Dendritic cell treated with granulocyte-macrophage colony-stimulating factor and Interleukin-4, amounts not matched to agents 40 ng/mL and 50 ng/mL, for 4 days (primary cell): Measurements from ENCODE around the gene CYB5R4.

Source experiments
- H3K27ac Mint-ChIP-seq: one replicate; pipeline ENCODE4 v1.8.0; 2022; ENCODE audit warnings: mild to moderate bottlenecking, mixed read lengths
- H3K27me3 Mint-ChIP-seq: one replicate; pipeline ENCODE4 v1.8.0; 2022; ENCODE audit warnings: mild to moderate bottlenecking, mixed read lengths
- H3K36me3 Mint-ChIP-seq: one replicate; pipeline ENCODE4 v1.8.0; 2022; ENCODE audit warnings: low read depth, mixed read lengths
- H3K4me1 Mint-ChIP-seq: one replicate; pipeline ENCODE4 v1.8.0; 2022; ENCODE audit warnings: low read depth, mixed read lengths
- H3K4me3 Mint-ChIP-seq: one replicate; pipeline ENCODE4 v1.8.0; 2022; ENCODE audit warnings: mild to moderate bottlenecking, moderate library complexity, mixed read lengths
- H3K9me3 Mint-ChIP-seq: one replicate; pipeline ENCODE4 v1.8.0; 2022; ENCODE audit warnings: mixed read lengths
- intact Hi-C: fragments of 100-400 bp; cut with micrococcal nuclease; formaldehyde crosslinking; loops from one replicate; pipeline ENCODE4 v1.15.0; 2022

The CYB5R4 gene

DNA sequence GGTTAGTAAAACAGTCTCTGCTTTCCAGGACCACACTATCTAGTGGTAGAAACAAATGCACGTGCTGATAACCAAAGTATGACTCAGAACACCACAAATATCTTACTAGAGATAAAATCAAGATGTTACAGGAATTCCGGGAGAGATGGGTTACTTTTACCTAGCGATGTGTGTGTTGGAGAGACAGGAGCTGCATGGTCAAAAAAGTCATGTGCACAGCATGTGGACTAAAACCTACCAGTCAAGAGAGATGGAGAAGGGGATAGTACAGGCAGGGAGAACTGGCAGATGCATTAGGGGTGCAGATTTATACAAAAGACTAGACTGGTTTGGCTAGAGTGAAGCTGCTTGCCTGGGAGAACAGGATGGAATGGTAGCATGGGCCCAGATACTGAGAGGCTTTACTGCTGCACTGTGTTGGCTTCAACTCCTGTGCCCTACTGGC is 98.8 kb downstream of the CYB5R4 start:
- Mint-ChIP-seq H3K36me3 (peaks cover 75% of the 10 kb centered on the region), H3K4me1 (peaks cover 25% of the 10 kb centered on the region), H3K4me3 (no peak overlapping the region), H3K27ac (no peak overlapping the region), H3K9me3 (peaks cover 9% of the 10 kb centered on the region), H3K27me3 (no peaks in the 10 kb centered on the region)
- intact Hi-C loops, result no loop called here

DNA sequence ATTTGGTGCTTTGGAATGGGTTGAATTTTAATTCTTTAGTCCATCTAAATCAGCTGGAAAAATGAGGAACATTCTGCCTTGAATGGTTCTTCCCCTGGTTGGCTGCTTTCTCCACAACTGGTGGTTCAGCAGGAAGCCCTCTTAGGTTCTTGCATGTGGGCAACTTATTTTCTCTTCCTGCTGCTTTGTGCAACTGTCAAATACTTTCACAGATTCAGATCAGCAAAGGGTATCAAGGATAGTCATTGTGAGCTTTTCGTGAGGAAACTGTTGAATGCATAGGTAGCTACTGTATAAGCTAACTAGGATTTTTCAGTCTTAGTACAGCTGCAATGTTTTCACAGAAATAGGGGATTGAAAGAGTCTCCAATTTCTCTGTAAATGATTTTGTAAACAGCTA is 101.2 kb downstream of the CYB5R4 start:
- Mint-ChIP-seq H3K27me3 (no peaks in the 10 kb centered on the region), H3K4me3 (no peak overlapping the region), H3K27ac (no peak overlapping the region), H3K36me3 (peaks cover 81% of the 10 kb centered on the region), H3K4me1 (peaks cover 25% of the 10 kb centered on the region), H3K9me3 (peaks cover 30% of the 10 kb centered on the region)
- intact Hi-C loops, result no loop called here

DNA sequence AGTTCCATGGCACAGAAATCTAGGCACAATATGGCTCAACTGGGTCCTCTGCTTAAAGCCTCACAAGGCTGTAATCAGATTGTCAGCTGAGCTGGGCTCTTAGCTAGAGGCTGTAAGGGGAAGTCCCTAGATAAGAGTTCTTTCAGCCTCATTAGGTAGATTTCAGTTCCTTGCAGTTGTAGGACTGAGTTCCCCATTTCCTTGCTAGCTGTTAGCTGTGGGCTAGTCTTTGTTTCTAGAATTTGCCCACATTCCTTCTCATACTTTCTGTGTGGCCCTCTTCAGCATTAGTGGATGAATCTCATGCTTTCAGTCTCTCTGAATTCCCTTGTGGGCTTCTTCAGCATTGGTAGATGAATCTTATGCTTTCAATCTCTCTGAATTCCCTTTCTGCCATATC is 103.1 kb downstream of the CYB5R4 start:
- Mint-ChIP-seq H3K4me1 (peaks cover 25% of the 10 kb centered on the region), H3K9me3 (peaks cover 43% of the 10 kb centered on the region), H3K27me3 (no peaks in the 10 kb centered on the region), H3K4me3 (no peak overlapping the region), H3K36me3 (peaks cover 76% of the 10 kb centered on the region), H3K27ac (no peak overlapping the region)
- intact Hi-C loops, result no loop called here

DNA sequence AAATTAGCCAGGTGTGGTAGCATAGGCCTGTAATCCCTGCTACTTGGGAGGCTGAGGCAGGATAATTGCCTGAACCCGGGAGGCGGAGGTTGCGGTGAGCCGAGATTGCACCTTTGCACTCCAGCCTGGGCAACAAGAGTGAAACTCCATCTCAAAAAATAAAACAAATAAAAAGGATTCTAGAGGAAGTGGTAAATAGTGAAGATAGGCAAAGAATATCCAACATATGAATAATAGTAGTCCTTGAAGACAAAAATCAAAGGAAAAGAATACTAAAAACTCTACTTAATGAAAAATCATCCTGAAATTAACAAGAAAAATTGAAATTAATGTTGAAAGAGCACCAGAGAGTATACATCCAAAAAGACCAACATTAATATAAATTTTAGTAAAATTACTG is 107.0 kb downstream of the CYB5R4 start:
- peaks cover 52% of the 10 kb centered on the region for H3K9me3 Mint-ChIP-seq
- intact Hi-C loops, result no loop called here
- H3K27me3 Mint-ChIP-seq, result no peaks in the 10 kb centered on the region
- H3K36me3 Mint-ChIP-seq, result peaks cover 52% of the 10 kb centered on the region
- no peak overlapping the region for H3K4me3 Mint-ChIP-seq
- H3K27ac Mint-ChIP-seq, result no peak overlapping the region
- H3K4me1 Mint-ChIP-seq, result peaks cover 14% of the 10 kb centered on the region

DNA sequence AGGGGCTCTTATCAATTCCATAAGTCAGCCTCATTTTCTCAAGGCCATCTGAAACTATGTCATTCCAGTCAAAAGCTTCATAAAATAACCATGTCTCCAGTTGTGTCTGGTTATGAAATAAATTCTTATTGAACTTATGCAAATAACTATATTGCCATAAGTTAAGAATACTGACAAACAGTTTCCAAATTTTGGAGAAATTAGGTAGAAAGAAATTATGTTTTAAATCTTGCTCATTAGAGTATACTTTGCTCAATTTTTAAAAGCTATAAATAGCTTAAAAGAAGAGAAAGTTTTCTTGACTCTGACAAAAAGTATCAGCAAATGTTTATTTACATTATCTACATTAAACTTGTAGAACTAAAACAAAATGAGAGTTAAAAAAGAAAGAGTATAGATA is 111.1 kb downstream of the CYB5R4 start:
- Mint-ChIP-seq H3K4me3 (no peak overlapping the region), H3K27ac (no peak overlapping the region), H3K4me1 (no peaks in the 10 kb centered on the region), H3K27me3 (no peaks in the 10 kb centered on the region), H3K36me3 (peaks cover 11% of the 10 kb centered on the region), H3K9me3 (peaks cover 22% of the 10 kb centered on the region)
- intact Hi-C loops, result no loop called here

DNA sequence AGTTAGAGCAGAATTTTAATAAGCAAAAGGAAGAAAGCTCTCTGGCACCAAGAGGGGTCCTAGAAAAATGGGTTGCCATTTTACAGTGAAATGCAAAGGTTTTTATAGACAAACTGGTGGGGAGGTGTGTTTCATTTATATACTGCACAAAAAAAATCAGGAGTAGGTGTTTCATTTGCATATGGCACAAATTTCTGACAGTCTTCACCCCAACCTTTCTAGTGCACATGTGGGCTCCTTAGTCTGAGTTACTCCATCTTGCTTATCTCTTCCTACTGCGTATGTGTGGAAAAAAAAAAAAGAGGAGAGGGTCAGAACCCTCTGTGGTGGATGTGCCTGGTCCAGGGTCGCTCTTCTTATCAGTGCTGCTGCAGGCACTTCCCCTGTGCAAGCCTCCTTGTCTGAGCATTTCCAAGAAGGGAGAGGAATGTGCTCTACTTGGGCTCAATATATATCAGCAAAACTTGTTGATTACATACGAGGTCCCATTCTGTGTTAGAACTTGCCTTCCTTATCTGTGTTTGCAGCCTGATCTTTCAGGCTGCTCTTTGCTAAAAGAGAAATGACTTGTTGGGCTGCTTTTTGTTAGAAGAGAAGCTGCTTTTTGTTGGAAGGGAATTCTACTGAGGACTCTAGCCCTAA is 115.0 kb downstream of the CYB5R4 start:
- H3K9me3 Mint-ChIP-seq, result peaks cover 5% of the 10 kb centered on the region
- no peak overlapping the region for H3K27ac Mint-ChIP-seq
- intact Hi-C loops, result no loop called here
- no peaks in the 10 kb centered on the region for H3K27me3 Mint-ChIP-seq
- no peak overlapping the region for H3K4me3 Mint-ChIP-seq
- no peaks in the 10 kb centered on the region for H3K36me3 Mint-ChIP-seq
- H3K4me1 Mint-ChIP-seq, result peaks cover 5% of the 10 kb centered on the region

DNA sequence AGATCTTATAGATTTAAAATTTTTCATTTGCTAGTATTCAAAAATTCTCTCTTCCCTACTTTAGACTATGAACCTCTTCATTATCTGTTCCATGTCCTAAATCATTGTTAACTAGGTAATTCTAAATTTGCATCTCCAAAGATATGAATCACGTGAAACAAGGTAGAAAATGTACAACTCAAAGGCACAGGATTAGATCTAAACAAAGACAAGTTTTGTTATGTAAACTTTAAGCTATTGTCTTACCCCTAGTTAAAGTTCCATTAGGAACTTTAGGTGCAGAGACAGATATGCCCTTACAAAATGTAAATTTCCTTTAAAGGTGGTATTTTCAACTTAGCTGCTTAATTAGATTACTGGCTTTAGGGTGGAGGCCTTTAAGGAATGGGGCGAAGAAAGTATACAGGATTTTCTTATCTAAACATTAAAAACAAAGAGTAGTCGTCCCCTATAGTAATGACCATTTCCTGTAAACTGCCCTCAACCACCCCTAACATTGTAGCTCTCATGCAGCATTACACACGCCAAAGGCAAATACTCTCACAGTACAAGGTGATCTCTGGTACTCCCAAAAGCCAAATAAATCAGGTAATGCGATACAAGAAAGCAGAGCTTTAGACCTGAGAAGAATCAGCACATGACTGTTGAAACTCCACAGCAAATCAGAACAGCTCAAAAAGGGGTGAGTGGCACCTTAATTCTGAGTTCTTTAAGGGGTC is 116.7 kb downstream of the CYB5R4 start:
- Mint-ChIP-seq H3K27me3 (no peaks in the 10 kb centered on the region), H3K9me3 (no peaks in the 10 kb centered on the region), H3K36me3 (no peaks in the 10 kb centered on the region), H3K27ac (no peak overlapping the region), H3K4me3 (no peak overlapping the region), H3K4me1 (peaks cover 5% of the 10 kb centered on the region)
- intact Hi-C loops, result no loop called here

DNA sequence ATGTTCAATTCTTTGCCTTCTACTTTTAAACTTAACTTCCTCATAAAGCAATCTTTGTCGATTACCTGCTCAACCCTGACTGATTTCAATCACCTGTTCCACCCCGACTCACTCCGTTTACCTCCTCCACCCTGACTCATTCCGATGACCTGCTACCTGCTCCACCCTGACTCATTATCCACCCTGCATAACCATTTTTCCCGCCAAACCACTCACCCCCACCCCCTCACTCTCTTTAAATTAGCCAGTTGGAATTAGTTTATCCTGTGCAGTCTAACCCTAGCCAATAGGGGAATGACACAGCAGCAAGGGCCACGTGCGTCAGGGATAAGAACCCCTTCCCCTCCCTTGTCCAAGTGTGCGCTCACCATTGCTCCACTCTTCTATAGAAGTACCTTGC is 117.4 kb downstream of the CYB5R4 start:
- H3K9me3 Mint-ChIP-seq, result no peaks in the 10 kb centered on the region
- H3K4me3 Mint-ChIP-seq, result no peak overlapping the region
- no peaks in the 10 kb centered on the region for H3K27me3 Mint-ChIP-seq
- no peaks in the 10 kb centered on the region for H3K36me3 Mint-ChIP-seq
- no peak overlapping the region for H3K27ac Mint-ChIP-seq
- intact Hi-C loops, result no loop called here
- peaks cover 5% of the 10 kb centered on the region for H3K4me1 Mint-ChIP-seq

DNA sequence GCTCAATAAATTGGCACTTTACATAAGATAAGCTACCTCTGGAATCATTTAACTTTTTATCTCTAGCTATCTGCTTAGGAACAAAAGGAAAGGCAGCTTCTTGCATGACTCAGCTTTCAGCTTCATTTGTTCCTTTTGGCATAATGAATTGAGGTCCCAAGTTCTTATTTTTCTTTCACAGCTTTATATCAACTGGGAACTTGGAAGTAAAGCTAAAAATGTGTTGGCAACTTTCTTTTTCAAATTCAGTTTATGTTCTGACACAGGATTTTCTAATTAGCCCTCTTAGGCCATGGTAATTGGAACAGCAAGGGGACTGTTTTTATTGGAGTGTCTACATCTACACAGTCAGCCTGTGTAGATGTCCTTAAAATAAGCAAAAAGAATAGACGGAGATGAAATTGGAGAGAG is 118.8 kb downstream of the CYB5R4 start:
- H3K36me3 Mint-ChIP-seq, result no peaks in the 10 kb centered on the region
- H3K9me3 Mint-ChIP-seq, result no peaks in the 10 kb centered on the region
- intact Hi-C loops, result no loop called here
- peaks cover 5% of the 10 kb centered on the region for H3K4me1 Mint-ChIP-seq
- no peak overlapping the region for H3K4me3 Mint-ChIP-seq
- H3K27ac Mint-ChIP-seq, result no peak overlapping the region
- no peaks in the 10 kb centered on the region for H3K27me3 Mint-ChIP-seq

DNA sequence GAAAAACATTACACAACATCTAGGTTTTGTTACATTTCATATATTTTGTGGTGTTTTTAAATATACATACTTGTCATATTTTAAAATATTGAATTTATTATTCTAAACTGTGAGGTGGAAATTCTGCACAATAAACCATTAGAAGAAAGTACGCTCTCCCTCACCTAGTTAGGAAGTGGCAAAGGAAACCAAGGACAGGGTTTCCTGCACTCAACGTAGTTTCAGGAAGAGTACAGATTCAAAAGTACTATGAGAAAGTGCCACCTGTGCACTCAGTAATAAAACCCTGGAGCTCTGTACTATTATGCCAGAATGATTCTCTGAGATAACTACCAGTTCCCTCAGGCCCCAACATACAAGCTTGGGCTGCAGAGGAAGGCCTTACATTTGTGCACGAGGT is 119.5 kb downstream of the CYB5R4 start:
- Mint-ChIP-seq H3K36me3 (no peaks in the 10 kb centered on the region), H3K4me1 (peaks cover 5% of the 10 kb centered on the region), H3K27ac (no peak overlapping the region), H3K9me3 (no peaks in the 10 kb centered on the region), H3K4me3 (no peak overlapping the region), H3K27me3 (no peaks in the 10 kb centered on the region)
- intact Hi-C loops, result no loop called here

DNA sequence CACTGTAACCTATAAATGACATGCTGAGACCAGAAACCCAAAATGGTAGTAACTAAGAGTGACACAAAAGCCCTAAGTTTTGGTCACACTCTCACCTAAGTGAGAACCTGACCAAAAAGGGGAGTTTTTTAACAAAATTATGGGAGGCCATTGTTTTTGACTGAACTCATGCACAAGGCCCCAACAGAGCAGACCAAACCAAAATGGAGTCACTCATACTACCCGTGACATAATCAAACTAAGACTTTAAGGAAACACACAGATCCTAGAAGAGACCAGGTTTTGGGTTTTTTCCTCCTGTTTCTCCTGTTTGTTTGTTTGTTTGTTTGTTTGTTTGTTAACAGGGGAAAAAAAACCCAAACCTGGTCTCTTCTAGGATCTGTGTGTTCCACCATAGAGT is 124.9 kb downstream of the CYB5R4 start:
- Mint-ChIP-seq H3K36me3 (peaks cover 5% of the 10 kb centered on the region), H3K27me3 (no peaks in the 10 kb centered on the region), H3K4me1 (no peaks in the 10 kb centered on the region), H3K4me3 (no peak overlapping the region), H3K27ac (no peak overlapping the region), H3K9me3 (no peaks in the 10 kb centered on the region)
- intact Hi-C loops, result no loop called here

DNA sequence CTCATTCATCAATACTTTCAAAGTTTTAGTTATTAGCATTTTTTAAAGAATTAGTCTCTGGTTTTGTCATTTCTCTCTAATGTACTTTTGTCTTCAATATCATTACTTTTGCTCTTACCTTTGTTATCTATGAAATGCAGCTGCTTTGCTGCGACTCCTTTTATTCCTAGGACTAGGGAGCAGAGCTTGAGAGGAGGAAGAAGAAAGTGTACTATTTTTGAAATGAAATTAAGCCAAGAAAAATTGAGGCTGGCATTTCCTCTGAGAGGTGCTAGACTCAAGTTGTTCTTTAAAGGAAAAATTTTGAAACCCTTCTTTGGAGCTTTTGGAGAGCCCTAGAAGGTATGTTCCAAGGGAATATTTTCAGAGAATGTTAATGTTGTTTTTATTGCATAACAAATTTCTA is 125.8 kb downstream of the CYB5R4 start:
- Mint-ChIP-seq H3K27me3 (no peaks in the 10 kb centered on the region), H3K27ac (no peak overlapping the region), H3K4me3 (no peak overlapping the region), H3K36me3 (peaks cover 5% of the 10 kb centered on the region), H3K4me1 (no peaks in the 10 kb centered on the region), H3K9me3 (no peaks in the 10 kb centered on the region)
- intact Hi-C loops, result no loop called here

DNA sequence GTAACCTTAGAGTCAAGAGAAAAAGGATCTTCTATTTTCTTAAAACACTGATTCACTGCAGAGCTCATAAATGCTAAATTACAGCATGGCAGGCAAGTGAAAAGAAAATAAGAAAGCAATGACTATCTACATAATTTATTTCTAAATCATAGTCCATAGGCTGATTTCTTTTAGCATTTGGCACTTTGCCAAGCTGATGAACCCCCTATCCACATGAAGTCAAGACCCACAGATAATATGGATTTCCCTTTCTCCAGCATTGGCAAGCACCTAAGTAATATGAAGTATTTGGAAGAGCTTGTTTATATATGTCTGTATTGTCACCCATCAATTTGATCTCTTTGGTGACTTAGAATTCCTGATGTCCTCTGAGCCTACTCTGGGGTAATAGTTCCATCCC is 126.2 kb downstream of the CYB5R4 start:
- Mint-ChIP-seq H3K36me3 (peaks cover 5% of the 10 kb centered on the region), H3K4me1 (no peaks in the 10 kb centered on the region), H3K4me3 (no peak overlapping the region), H3K27ac (no peak overlapping the region), H3K27me3 (no peaks in the 10 kb centered on the region), H3K9me3 (no peaks in the 10 kb centered on the region)
- intact Hi-C loops, result no loop called here

DNA sequence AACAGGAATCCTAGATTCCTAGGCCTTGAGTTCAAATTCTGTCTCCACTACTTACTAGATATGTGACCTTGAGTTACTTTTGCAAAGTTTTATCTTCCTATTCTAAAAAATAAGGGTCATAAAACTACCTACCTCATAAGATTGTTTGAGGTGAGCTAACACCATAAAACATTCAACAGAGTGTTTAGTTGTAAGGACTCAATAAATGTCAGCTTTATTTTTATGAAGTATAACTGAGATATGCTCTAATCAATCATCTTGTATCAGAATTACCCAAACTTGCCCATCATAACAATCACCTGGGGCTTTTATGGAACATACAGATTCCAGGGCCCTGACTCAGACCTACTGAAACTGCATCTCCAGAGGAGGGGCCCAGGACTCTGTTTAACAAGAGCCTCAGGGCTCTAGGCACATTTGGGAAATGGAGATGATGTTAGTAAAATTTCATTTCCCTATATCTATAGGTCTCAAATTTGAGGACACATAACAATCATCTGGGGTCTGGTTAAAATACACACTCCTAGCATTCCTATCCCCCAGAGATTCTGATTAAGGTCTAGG is 138.6 kb downstream of the CYB5R4 start:
- no peaks in the 10 kb centered on the region for H3K27me3 Mint-ChIP-seq
- no peaks in the 10 kb centered on the region for H3K4me1 Mint-ChIP-seq
- H3K4me3 Mint-ChIP-seq, result no peak overlapping the region
- no peaks in the 10 kb centered on the region for H3K36me3 Mint-ChIP-seq
- H3K27ac Mint-ChIP-seq, result no peak overlapping the region
- intact Hi-C loops, result no loop called here
- peaks cover 18% of the 10 kb centered on the region for H3K9me3 Mint-ChIP-seq
